Nephron progenitor cell (in vitro differentiated cells): ENCODE data around the gene YBX3.

ENCODE experiments used
- DNase-seq: peaks from one replicate; pipeline ENCODE4 v3.0.0; 2021
- H3K27ac Mint-ChIP-seq: 2 replicates; pipeline ENCODE4 v1.8.0; 2021; ENCODE audit warnings: mild to moderate bottlenecking, moderate library complexity, mixed read lengths
- H3K27me3 Mint-ChIP-seq: 2 replicates; pipeline ENCODE4 v1.8.0; 2021; ENCODE audit warnings: mild to moderate bottlenecking, low read depth, mixed read lengths; ENCODE audit not compliant: poor library complexity
- H3K36me3 Mint-ChIP-seq: 2 replicates; pipeline ENCODE4 v1.8.0; 2021; ENCODE audit warnings: low read depth, mixed read lengths
- H3K4me1 Mint-ChIP-seq: 2 replicates; pipeline ENCODE4 v1.8.0; 2021; ENCODE audit warnings: mixed read lengths
- H3K4me3 Mint-ChIP-seq: 2 replicates; pipeline ENCODE4 v1.8.0; 2021; ENCODE audit warnings: mild to moderate bottlenecking, moderate library complexity, mixed read lengths
- H3K9me3 Mint-ChIP-seq: 2 replicates; pipeline ENCODE4 v1.8.0; 2021; ENCODE audit warnings: mild to moderate bottlenecking, moderate library complexity, mixed read lengths
- CTCF ChIP-seq: fragments of 200-600 bp; sonication (generic); IDR thresholded peaks from 2 replicates; pipeline ENCODE4 v1.5.0; 2021; ENCODE audit warnings: antibody characterized with exemption

YBX3 gene

DNA sequence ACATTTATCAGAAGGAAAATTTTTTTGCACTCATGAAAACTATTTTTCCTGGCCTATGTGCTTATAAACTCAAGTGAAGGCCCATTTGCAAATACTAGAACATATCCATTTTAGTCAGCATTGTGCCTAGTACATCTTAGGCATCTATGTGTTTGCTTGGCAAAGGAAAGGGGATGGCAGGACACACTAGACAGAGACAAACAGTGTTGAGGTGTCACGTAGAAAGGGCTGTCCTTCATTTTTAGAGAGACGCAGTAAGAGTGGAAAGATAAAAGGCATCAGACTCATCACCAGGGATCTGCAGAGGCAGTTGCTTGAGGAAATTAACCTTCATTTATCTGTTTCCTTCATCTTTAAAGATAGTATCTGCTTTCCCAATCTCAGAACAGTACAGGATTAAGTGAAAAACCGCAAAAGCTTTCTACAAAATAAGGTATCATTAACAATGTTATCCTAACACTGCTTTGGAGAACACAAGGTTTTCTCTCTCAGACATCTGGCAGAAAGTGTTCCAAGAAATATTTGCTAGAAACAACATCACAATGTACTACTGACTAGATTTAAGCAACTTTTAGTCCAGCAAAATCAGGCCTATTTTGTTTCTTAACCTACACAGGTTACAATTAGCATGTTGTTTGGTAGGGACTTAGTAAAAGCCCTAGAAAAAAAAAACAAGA is 2.0 kb downstream of the YBX3 start:
- Mint-ChIP-seq H3K4me1 (peaks cover 74% of the 10 kb centered on the region), H3K27me3 (peaks cover 9% of the 10 kb centered on the region), H3K27ac (peak overlapping the region; percentile 61), H3K9me3 (no peaks in the 10 kb centered on the region), H3K36me3 (peaks cover 5% of the 10 kb centered on the region), H3K4me3 (peak overlapping the region; percentile 95)
- DNase-seq: no peak
- TF ChIP-seq CTCF: no peak

- Mint-ChIP-seq H3K36me3 (peaks cover 14% of the 10 kb centered on the region), H3K4me3 (peak overlapping the region; percentile 95), H3K27me3 (peaks cover 3% of the 10 kb centered on the region), H3K9me3 (no peaks in the 10 kb centered on the region), H3K27ac (peak overlapping the region; percentile 26), H3K4me1 (peaks cover 81% of the 10 kb centered on the region)
- no peak for DNase-seq
- no peak for TF ChIP-seq CTCF
These were observed 3.6 kb downstream of the YBX3 start for GRCh38 chr12:10719482-10719881.

DNA sequence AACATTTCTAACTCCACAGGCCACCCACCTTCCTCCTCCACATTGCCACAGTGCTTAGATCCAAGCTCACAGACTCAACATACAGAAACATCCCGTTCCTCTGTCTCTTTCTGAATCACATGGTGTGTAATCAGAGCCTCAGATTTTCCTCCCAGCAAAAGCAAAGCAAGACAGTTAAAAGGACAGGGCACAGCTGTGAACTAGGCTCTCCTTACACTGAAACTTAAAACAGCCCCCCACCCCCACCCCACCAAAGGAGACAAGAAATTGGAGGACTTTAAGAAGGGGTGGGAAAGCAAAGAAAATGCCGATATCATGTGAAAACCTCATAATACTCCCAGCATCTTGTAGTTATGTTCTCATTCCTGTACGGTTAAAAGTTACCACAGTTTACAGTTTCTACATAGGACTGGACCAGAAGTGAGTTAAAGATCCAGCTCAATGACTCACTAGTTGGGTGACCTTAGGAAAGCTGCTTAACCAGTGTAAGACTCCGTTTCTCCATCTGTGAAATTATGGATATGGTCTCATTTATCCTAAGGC is 4.8 kb downstream of the YBX3 start:
- no peaks in the 10 kb centered on the region for H3K9me3 Mint-ChIP-seq
- peaks cover 23% of the 10 kb centered on the region for H3K36me3 Mint-ChIP-seq
- DNase-seq: no peak
- TF ChIP-seq CTCF: no peak
- peaks cover 3% of the 10 kb centered on the region for H3K27me3 Mint-ChIP-seq
- H3K4me1 Mint-ChIP-seq: peaks cover 70% of the 10 kb centered on the region
- H3K27ac Mint-ChIP-seq: peak overlapping the region; percentile 98
- peak overlapping the region; percentile 95 for H3K4me3 Mint-ChIP-seq

DNA sequence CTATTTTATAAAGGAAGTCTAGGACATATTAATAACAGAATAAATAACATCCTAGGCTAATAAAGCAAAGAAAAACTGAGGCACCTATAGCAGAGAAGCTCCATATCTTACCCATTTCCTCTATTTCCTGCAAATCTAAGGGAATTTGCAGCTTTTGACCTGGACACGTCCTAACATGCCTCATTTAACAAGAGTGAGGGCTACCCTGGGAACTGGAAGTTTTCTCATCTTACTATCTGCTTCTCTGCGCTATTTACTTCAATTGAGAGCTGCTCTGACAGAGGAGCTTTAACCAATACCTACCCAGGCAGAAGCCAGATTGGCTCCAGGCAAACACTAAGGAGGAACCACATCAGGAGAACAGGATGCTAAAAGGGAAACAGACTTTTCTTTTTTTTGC is 5.7 kb downstream of the YBX3 start:
- Mint-ChIP-seq H3K4me3 (peak overlapping the region; percentile 95), H3K9me3 (no peaks in the 10 kb centered on the region), H3K27me3 (peaks cover 2% of the 10 kb centered on the region), H3K4me1 (peaks cover 70% of the 10 kb centered on the region), H3K27ac (peak overlapping the region; percentile 94), H3K36me3 (peaks cover 33% of the 10 kb centered on the region)
- TF ChIP-seq CTCF: no peak
- peak; percentile 6 for DNase-seq

- Mint-ChIP-seq H3K36me3 (peaks cover 37% of the 10 kb centered on the region), H3K9me3 (no peaks in the 10 kb centered on the region), H3K4me1 (peaks cover 64% of the 10 kb centered on the region), H3K4me3 (peak overlapping the region; percentile 95), H3K27ac (peak overlapping the region; percentile 94), H3K27me3 (no peaks in the 10 kb centered on the region)
- TF ChIP-seq CTCF: no peak
- peak; percentile 29 for DNase-seq
These were observed 6.3 kb downstream of the YBX3 start for GRCh38 chr12:10716704-10717315.
